Glomerular visceral epithelial cell (primary cell): Measurements from ENCODE around the gene CELF1.

Experiments used
- DNase-seq: peaks from one replicate; pipeline ENCODE4 v3.0.0-alpha.2; 2016; ENCODE audit errors: extremely low spot score

Gene CELF1

DNA sequence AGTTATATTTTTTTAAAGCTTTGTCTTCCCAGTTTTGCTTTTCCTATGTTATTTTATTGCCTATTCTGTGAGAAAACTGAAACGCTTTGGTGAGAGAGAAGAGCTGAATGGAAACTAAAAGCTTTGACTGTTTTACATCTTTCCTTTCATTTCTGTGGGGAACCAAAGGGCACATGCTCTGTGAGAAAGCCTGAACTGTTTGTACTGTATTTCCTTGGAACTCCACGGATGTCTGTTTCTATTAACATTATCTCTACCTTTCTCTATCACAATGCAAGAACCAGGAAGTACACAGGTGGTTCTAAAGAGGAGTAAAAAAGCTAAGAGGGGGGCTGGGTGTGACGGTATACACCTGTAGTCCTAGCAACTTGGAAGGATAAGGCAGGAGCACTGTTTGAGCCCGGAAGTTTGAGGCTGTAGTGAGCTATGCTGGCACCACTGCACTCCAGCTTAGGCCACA, 43.8 kb downstream of the CELF1 start:
- DNase-seq: no peak

DNA sequence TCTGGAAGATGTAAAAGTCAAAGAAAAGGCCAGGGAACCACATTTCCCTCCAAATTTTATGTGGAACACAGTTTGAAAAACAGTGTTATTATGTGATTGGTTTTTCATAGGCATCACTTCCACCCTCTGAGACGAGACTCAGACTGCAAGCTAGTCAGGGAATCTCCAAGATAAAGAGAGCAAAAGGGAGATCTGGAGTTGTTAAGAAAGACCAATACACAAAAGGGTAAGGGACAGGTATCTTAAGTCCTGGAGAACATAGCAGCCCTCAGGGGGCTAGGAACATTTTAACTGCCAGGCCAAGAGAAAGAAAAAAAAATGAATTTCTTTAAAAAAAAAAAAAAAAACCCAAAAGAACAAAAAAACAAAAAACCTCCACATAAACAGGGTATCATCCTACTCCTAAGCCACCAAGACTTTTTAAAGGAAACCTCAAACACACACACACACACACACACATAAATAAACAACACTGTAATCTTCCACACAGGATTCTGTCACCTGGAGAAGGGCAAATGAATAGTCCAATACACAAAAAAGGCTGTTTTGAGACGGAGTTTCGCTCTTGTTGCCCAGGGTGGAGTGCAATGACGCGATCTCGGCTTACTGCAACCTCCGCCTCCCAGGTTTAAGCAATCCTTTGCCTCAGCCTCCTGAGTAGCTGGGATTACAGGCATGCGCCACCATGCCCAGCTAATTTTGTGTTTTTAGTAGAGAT, 44.5 kb downstream of the CELF1 start:
- no peak for DNase-seq

DNA sequence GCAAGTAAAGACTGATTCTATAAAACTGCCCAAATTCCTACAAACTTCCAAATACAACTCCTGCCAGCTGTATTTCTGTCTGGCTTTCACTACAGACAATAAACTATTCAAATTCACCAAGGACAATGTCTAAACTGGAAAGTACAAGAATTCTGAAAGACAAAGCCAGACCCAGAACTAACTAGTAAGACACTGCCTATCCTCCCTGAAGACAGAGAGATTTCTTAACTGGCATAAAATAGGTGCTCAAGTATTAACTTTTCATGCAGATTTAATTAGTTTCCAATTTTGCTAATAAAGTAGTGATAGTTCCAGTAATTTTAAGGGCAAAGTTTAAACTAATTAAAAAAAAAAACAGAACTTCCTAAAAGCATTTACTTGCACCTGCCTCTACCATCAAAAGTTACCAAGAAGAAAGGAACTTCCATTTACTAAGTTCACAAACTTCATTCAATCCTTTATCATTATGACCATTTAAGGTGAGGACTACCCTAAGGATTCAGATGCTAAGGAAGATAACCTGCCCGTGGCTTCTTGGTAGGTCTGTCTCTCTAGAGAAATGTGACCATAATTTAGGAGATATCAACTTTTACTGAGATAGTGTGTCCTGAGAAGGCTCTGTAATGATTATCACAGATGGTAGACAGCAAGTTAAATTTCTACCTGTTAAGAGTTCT, 45.2 kb downstream of the CELF1 start:
- DNase-seq: no peak

DNA sequence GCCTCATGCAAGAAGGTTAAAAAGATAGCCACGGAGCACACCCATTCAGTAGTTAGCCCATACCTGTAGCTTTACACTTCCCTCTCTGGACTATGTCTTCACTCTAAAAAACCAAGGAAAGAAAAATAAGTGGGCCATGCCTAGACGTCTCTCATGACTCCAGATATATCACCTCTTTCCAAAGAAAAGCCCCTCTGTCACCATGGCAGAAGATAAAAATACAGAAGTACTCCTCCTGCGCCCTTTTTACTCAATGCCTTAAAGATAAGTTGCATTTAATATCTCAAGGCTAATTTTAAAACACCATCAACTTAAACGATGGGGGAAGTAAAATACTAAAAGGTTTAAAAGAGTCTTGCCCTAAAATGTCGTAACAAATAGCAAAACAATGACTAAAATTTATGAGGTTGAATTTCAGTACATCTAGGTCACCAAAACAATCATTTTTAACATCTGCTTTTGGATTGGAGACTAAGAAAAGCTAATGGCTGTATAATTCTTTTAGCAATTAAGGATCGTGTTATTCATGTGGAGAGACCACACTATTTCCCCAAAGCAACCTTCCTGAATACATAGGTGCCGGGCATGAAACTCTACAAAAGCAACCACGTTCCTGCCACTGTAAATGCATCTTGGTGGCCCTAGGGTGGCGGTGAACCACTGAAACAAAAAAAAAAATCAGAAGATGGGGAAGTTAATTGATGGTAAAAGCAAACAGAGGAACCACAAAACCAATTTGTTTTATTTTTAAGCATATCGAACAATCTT, 46.0 kb downstream of the CELF1 start:
- DNase-seq: no peak

DNA sequence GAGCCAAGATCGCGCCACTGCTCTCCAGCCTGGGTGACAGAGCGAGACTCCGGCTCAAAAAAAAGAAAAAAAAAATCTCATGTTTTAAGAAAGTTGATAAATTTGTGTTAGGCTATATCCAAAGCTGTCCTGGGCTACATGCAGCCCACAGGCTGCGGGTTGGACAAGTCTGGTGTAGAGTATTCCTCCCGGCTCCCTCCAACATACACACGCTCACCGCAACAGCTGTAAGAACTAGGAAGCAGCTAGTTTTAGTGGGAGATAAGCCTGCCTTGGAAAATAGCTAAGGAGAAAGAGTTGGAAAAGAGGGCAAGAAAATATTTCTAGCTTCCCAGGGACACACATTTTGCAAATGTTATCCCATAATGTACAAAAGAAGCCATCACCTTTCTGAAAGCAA, 46.6 kb downstream of the CELF1 start:
- DNase-seq: no peak

DNA sequence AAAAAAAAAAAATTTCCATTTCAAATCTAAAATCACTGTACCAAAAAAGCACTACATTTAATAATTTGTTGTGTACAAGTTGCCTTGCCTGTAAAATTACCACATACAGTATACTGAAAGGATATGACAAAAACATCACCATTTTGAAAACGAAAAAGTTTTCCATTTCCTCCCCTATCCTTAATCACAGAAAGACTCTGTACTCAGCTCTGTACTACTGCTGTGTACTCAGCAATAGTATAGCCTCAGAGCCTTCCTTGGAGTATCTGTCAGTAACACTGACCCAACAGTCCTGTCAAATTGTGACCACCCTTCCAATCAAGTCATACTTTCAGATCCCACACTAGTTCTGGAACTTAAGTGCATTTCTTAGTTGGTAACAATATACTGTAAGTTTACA, 48.0 kb downstream of the CELF1 start:
- DNase-seq: no peak

DNA sequence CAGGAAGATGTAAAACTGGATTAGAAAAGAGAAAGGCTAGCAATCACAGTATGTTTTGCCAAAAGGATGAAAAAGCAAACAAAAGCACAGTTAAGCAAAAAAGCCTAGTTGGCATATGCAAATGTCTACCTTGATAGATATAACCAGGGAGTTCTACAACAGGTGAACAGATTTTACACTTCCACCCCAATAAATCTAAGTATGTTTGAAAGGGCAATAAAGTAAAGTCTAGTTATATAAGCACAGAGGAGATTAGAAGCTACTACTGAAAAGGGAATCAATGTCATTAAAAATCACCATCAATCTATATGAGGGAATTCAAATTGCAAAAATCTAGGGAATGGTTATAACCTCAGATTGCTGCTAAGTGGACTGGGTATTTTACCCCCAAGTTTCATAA, 49.7 kb downstream of the CELF1 start:
- DNase-seq: no peak

DNA sequence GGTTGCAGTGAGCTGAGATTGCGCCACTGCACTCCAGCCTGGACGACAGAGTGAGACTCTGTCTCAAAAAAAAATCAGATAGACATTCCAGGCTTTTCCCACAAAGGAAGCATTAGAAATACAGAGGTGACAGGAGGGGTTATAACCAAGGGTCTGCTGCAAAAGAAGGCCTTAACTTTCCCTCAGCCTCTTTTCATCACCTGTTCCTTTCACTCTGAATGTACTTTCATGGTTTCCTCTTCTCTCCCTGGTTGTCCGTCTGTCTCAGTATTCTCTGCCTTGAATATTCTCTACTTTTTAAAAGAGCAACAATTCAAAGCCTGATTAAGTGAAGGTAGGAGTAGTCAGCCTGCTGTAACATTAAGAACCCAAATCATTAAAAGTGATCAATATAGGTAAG, 50.2 kb downstream of the CELF1 start:
- DNase-seq: no peak

DNA sequence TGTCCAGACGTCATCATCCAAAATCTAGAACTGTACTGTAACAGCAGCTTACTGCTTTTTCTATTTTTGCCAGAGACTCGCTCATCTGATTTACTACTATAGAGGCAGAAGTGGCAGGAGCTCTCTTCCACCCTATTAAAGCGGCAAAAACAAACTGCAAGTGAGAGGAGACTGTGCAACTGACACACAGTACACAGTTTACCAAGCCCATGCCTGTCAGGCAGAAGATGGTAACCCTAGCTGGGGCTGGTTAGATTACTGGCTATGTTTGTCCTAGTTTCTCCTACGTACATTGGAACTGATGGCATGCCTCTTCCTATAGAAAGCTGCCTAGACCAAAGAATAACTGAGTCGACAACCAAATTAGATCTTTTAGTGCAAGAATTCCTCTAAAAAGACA, 51.8 kb downstream of the CELF1 start:
- no peak for DNase-seq

DNA sequence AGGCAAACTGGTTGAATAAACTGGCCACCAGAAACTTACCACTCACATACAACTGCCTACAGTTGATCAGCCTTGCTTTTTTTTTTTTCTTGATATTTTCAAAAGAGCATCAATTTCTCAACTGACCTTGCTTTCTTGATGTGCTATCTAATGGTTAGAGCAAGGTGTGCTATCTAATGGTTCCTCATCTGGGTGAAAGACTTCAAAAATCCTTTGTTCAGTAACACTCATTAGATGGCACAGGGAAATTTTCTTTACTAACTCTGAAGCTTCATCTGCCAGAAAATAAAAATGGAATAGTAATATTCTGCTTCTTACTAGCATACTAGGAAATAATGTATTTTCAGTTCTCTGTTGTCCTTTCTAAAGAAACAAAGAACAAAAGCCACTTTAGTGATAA, 52.8 kb downstream of the CELF1 start:
- DNase-seq: no peak

DNA sequence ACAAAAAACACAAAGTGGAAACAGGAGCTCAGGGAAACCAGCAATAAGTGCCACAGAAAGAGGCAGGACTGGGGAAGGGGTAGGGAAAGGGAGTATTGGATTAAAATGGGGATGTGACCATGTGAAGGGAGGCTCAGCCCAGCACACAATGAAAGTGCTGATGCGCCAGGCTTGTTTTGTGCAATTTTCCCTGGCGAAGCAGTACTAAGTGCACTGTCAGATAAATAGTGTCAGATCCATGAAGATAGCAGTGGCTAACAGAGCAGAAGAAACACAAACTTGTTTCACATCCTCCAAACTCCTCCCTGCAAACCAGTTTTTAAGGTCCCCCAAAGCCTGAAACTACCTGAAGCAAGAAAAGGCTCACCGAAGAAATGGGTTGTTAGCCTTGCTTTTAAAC, 53.3 kb downstream of the CELF1 start:
- no peak for DNase-seq

DNA sequence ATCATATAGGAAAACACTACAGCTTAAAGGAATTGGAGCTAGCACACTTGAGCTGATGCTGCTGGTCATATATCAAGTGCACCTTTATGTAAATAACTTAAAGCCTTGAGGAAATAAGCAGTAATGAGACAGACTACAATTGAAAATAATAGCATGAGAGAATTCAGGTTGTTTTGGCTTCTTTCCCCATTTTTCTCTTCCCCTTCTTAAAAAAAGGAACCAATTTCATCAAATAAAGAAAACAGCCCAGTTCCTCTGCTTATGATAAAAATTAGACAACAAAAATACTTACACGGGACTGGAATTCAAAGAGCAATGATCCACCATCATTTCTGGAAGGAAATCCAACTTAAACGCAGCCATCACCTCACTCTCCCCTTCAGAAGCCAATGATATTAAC, 53.8 kb downstream of the CELF1 start:
- no peak for DNase-seq

DNA sequence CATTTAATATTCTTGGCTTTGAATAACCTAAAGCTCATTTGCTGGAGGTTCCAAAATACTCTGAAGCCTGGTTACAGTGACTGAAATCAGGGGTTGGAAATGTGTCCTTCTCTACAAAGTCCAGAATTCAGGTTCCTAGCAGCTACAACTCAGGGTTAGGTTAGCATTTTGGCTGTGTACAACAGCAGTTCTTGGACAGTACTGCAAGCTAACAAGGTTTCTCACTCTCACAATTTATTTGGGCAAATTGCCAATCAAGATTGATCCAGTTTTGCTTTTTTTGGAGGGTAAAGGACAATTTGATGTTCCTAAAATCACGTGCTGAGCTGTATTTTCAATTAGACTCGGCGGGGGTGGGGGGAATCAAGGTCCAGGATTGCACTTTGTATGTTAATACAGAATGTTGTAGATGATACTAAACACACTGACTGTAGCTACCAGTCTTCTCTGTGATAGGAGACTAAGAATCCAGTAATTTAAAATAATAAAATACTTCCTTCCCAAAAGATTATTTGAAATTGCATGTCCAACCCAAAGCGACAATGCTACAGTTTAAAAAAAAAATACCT, 54.3 kb downstream of the CELF1 start:
- no peak for DNase-seq

DNA sequence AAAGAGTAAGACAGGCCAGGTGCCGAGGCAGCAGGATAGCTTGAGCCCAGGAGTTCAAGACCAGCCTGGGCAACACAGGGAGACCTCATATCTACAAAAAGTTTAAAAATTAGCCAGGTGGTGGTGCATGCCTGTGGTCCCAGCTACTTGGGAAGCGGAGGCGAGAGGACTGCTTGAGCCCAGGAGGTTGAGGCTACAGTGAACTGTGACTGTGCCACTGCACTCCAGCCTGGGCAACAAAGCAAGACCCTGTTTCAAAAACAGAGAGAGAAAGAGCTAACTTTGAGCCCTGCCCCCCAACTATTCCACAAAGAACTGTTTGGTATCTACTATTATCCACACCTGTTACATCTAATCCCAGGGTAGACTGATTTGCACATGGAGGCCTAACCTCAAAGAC, 54.8 kb downstream of the CELF1 start:
- DNase-seq: no peak

DNA sequence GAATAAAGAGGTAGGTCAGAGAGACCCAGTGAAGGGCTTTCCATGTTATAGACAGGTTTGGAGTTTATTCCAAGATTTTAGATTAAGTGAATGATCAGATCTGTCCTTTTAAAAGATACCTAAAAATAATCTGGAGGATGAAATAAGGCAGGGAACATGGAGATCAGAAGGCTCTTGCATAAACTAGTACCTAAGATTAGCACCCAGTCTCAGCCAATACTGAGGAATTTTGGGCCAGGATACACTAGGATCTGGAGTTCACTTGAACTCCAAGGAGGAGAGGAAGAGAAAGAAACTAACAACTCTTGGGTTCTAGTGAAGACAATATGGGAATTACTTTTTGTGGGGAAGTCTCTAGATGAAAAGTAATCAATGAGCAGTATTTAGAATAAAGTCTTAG, 56.1 kb downstream of the CELF1 start:
- no peak for DNase-seq

DNA sequence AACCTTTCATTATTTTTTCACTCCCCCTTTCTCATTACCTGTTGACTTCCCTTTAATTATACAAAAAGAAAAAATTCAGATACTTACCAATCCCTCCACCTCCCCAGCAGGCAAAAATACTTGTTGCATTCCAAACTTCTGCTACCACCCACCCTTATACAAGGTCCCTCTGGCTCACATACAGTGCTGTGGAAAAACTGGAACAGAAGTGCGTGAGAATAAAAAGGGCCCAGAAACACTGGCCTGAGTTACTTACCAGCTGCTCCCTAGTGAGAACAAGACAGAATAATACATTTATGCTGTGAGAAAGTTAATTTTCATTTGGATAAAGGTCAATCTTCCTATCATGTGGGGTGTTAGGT, 57.1 kb downstream of the CELF1 start:
- no peak for DNase-seq

DNA sequence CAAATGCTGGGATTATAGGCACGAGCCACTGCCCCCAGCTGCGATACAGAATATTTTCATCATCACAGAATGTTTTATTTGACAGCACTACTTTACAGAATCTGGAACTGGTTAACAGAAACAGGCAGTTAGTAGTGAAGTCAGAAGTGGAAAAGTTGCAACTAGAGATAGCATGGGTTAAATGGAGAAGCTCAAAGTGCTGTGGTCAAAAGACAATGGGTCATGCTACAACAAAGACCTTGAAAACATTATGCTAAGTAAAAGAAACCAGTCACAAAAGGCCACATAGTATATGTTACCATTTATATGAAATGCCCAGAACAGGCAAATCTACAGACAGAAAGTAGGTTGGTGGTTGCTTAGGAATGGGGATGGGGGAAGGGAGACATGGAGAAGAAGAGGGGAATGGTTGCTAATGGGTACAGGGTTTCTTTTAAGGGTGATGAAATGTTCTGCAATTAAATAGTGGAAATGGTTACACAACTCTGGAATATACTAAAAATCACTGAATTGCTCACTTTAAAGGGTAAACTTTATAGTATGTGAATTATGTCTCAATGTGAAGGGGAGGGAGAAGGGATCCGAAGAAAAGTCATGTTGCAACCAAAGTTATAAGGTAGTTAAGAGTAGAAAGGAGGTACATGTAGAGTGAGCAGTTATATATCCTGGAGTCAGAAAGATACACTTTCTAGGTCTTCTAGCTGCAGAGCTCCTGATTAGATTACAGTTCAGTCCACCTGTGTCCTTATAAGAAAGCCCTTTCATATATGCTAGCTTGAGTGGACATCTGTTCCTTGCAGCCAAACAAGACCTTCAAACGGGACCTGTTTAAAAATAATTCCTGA, 57.7 kb downstream of the CELF1 start:
- no peak for DNase-seq

DNA sequence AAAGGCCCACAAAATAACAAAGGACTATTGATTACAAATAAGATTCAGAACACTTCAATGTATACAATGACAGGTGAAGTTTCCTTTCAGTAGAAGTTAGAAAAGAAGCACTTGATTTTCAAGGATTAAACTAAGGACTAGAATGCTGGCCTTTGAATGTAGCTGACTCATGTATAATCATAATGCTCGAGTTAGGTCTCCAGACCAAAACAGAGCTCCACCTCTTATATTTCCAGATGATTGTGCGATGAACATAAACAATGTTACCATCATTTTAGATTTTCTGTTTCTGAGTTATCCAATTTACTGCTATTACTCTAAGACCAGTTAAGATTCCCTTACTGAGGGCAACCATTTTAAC, 63.6 kb downstream of the CELF1 start:
- DNase-seq: no peak

DNA sequence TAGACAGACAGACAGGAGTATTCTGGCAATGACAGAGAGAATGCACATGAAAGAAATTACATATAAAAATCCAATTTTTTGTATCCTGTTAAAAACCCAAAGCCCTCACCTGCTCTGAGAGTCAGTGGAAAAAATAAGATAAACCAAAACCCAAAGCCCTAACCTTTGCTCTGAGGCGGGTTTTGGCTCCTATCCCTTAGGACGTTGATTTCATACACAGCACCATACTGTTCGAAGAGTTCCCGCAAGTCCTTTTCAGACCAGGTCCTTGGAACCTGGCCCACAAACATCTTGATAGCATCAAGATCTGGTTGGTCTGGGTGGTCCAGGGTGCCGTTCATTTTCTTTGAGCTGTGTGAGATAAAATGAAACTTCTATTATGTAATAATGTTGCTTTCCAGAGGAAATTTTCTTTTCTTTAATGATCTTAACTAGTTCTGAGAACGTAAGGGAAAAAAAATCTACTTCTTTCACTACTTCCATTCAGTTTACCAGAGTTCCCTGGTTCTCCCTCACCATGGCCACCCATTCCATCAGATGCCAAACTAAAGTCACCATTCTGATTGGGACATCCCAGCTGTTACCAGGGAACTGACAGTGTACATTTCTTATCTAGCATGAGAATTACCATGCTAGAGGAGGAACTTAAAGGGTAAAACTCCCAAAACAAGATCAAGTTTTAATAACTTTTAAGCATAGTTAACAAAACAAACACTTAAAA, 64.1 kb downstream of the CELF1 start:
- no peak for DNase-seq

DNA sequence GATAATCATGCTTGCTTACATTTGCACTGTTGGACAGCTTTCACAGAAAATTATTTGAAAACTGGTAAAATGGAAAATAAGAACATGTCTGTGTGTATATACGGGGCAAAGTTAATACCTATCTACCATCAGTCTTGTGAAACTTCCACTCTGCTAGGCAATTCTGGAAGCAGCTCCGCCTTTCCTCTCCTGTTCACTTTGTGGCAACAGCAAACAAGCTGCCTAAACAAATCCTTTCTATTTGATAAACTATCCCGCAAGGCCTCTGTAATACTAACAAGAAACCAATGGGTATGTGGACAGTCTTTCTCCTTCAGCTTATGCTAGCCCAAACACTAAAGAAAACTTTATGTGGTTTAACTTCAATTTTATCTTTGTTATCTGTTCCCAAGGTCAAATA, 64.8 kb downstream of the CELF1 start:
- no peak for DNase-seq

DNA sequence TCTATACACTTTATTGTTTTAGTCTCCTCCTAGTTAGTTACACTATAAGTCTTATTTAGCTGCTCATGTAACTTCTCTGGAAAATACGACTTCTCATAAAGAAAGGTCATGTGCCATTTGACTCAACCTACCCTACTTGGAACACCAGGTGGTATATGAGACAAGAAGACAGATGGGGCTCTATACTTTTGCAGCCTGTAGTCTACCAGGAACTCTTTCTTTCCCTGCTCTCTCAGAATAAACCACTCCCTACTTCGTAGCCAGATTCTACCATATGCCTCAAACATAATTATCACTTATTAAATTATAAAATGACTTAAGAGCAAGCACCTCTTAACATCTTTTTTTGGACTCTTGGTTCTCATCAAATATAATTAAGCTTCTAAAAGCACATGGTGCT, 65.5 kb downstream of the CELF1 start:
- DNase-seq: no peak
